Breast epithelium (tissue), 3 donors: ENCODE measurements around the gene DNASE1L3.

Source experiments
- POLR2A ChIP-seq: fragments of 450-650 bp; IDR thresholded peaks from one replicate; pipeline ENCODE4 v1.6.1; 2016; ENCODE audit warnings: antibody characterized with exemption, mild to moderate bottlenecking, moderate library complexity
- TF ChIP-seq, protein P1 (sequence below), 3 donors: fragments of 450-650 bp; IDR thresholded peaks; one replicate each; pipeline ENCODE4 v1.5.1; 2016 to 2017; ENCODE audit warnings: antibody characterized with exemption in 3 of 3, mild to moderate bottlenecking in 3 of 3, moderate library complexity in 3 of 3

GRCh38 chr3:58168498-58168897, 42.3 kb downstream of the DNASE1L3 start:
- TF ChIP-seq, protein P1, sequence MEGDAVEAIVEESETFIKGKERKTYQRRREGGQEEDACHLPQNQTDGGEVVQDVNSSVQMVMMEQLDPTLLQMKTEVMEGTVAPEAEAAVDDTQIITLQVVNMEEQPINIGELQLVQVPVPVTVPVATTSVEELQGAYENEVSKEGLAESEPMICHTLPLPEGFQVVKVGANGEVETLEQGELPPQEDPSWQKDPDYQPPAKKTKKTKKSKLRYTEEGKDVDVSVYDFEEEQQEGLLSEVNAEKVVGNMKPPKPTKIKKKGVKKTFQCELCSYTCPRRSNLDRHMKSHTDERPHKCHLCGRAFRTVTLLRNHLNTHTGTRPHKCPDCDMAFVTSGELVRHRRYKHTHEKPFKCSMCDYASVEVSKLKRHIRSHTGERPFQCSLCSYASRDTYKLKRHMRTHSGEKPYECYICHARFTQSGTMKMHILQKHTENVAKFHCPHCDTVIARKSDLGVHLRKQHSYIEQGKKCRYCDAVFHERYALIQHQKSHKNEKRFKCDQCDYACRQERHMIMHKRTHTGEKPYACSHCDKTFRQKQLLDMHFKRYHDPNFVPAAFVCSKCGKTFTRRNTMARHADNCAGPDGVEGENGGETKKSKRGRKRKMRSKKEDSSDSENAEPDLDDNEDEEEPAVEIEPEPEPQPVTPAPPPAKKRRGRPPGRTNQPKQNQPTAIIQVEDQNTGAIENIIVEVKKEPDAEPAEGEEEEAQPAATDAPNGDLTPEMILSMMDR (IDR thresholded peaks at IDR 0.05), result no peak
- no peak for TF ChIP-seq POLR2A
